BLaER1 treated with 17β-estradiol and CSF1 and Interleukin-3, amounts not matched to agents 10 nM and 100 nM (cell line): ENCODE measurements around the gene CERS6.

Source experiments
- H3K27ac ChIP-seq, 11 experiments: shearing (Covaris generic); formaldehyde crosslinking; 2 replicates each; pipeline ENCODE4 v1.8.1; 2022
- H3K27me3 ChIP-seq, 11 experiments: shearing (Covaris generic); formaldehyde crosslinking; 2 replicates each; pipeline ENCODE4 v1.8.1; 2022
- H3K36me3 ChIP-seq, 11 experiments: shearing (Covaris generic); formaldehyde crosslinking; 2 replicates each; pipeline ENCODE4 v1.8.1; 2022
- H3K4me1 ChIP-seq, 10 experiments: shearing (Covaris generic); formaldehyde crosslinking; 2 replicates each; pipeline ENCODE4 v1.8.1; 2022
- H3K4me2 ChIP-seq, 11 experiments: shearing (Covaris generic); formaldehyde crosslinking; 2 replicates each; pipeline ENCODE4 v1.8.1; 2022
- H3K4me3 ChIP-seq, 10 experiments: shearing (Covaris generic); formaldehyde crosslinking; 2 replicates each; pipeline ENCODE4 v1.8.1; 2022
- H3K9ac ChIP-seq, 11 experiments: shearing (Covaris generic); formaldehyde crosslinking; 2 replicates each; pipeline ENCODE4 v1.8.1; 2022
- H3K9me3 ChIP-seq, 11 experiments: shearing (Covaris generic); formaldehyde crosslinking; replicated peaks in 1 of 11; 2 replicates each; pipeline ENCODE4 v1.8.1; 2022
- H4K20me1 ChIP-seq, 11 experiments: shearing (Covaris generic); formaldehyde crosslinking; 2 replicates each; pipeline ENCODE4 v1.8.1; 2022
- Cebpa-rat ChIP-seq, 11 experiments: shearing (Covaris generic); IDR thresholded peaks; 2 replicates each; pipeline ENCODE4 v1.8.1; 2022

Gene CERS6

DNA sequence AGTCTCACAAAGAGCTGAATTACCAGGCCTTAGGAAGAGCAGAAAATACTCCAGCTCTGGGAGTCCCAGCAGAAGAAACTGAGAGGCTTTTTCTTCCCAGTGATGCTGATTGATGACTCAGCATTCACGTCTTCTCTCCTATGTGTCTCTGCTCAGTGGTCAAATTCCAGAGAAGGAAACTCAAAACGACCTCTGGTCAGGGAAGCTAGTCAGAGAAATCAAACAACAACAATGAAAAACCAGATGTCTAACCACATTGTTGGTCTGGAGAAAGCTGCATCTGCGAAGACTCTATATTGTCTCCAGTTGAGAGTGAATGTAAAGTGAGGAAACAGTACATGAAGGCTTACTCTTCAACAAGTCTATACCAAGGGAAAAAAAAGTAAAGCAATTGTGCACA, 28.6 kb upstream of the CERS6 start:
- H3K4me2 ChIP-seq = peak overlapping the region in 1 of 11 experiments; percentile 21; a peak in 1 of 22 replicates
- no peaks in the 10 kb centered on the region for H4K20me1 ChIP-seq
- peaks cover 0 to 37% (median 10%) of the 10 kb centered on the region in 10 experiments; a peak in 14 of 20 replicates for H3K4me1 ChIP-seq
- H3K27me3 ChIP-seq = no peaks in the 10 kb centered on the region
- no peak overlapping the region for H3K4me3 ChIP-seq
- no peak for TF ChIP-seq Cebpa-rat (IDR thresholded peaks at IDR 0.05)
- no peak overlapping the region for H3K27ac ChIP-seq
- peaks cover 0 to 12% (median 0%) of the 10 kb centered on the region in 11 experiments; a peak in 4 of 22 replicates for H3K9me3 ChIP-seq
- H3K9ac ChIP-seq = no peak overlapping the region
- no peaks in the 10 kb centered on the region for H3K36me3 ChIP-seq

DNA sequence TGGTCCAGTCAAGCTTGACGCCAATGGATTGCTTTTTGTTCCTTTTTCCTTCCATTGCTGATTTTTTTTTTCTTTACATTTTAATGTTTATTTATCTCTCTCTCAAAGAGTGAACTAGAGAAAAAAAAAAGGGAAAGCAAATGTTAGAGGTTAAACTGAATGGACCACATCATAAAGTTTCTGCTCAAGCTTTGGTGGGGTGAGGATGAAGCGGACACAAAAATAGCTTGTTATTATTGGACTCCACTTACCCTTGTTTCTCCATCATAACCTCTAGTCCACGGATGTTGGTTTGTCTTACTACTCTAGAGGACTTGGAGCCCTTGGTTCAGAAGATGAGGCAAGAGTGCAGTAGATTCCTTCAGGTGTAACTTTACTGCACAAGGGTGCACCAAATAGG, 27.6 kb upstream of the CERS6 start:
- Histone ChIP-seq H3K4me2 (no peak overlapping the region), H3K27ac (no peak overlapping the region), H3K4me3 (no peak overlapping the region), H3K4me1 (peaks cover 0 to 36% (median 10%) of the 10 kb centered on the region in 10 experiments; a peak in 14 of 20 replicates), H3K27me3 (no peaks in the 10 kb centered on the region), H3K9ac (no peak overlapping the region), H3K36me3 (no peaks in the 10 kb centered on the region), H3K9me3 (peaks cover 0 to 8% (median 0%) of the 10 kb centered on the region in 11 experiments; a peak in 4 of 22 replicates), H4K20me1 (no peaks in the 10 kb centered on the region)
- no peak for TF ChIP-seq Cebpa-rat (IDR thresholded peaks at IDR 0.05)

DNA sequence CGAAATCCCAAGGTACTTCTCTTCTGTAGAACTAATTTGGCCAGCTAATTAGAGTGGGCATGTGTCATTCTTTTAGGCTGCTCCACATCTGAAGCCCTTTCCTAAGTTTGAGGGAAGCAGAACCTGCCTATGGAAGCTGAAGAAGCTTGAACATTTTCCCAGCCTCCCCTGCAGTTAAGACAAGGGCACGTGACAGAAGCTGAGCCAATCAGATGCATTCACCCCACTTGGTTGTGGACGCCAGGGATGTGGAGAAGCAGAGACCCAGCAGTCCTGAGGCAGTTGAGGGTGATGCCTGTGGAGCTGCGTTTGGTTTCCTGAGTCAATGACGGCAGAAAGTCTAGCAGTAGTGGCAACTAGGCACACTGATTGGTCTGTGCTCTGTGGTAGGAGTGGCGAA, 26.1 kb upstream of the CERS6 start:
- H3K36me3 ChIP-seq = no peaks in the 10 kb centered on the region
- H3K27me3 ChIP-seq = no peaks in the 10 kb centered on the region
- H4K20me1 ChIP-seq = no peaks in the 10 kb centered on the region
- no peak overlapping the region for H3K9ac ChIP-seq
- no peak for TF ChIP-seq Cebpa-rat (IDR thresholded peaks at IDR 0.05)
- H3K27ac ChIP-seq = no peak overlapping the region
- no peaks in the 10 kb centered on the region for H3K9me3 ChIP-seq
- no peak overlapping the region for H3K4me2 ChIP-seq
- no peak overlapping the region for H3K4me3 ChIP-seq
- H3K4me1 ChIP-seq = peaks cover 0 to 24% (median 3%) of the 10 kb centered on the region in 10 experiments; a peak in 13 of 20 replicates

DNA sequence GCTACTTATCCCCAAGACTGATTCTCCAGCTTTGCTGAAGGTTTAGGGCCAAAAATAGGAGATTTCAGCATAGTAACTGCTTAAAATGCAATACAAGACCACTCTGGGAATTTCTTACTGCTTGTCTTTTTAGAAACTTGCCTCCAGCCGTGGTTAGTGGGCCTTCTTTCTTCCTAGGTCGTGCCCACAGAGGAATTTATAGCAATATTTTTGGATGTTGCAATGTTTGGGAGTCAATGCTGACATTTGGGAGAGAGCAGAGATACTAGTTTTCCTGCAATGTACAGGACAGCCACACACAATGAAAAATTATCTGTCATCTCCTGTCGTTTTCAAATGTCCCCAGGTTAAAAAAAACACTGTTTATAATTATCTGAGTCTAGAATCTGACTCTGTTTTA, 25.6 kb upstream of the CERS6 start:
- no peak overlapping the region for H3K9ac ChIP-seq
- no peaks in the 10 kb centered on the region for H3K36me3 ChIP-seq
- peaks cover 0 to 20% (median 0%) of the 10 kb centered on the region in 10 experiments; a peak in 7 of 20 replicates for H3K4me1 ChIP-seq
- no peaks in the 10 kb centered on the region for H3K9me3 ChIP-seq
- no peak for TF ChIP-seq Cebpa-rat (IDR thresholded peaks at IDR 0.05)
- H3K4me2 ChIP-seq = no peak overlapping the region
- no peak overlapping the region for H3K4me3 ChIP-seq
- no peak overlapping the region for H3K27ac ChIP-seq
- H3K27me3 ChIP-seq = no peaks in the 10 kb centered on the region
- H4K20me1 ChIP-seq = no peaks in the 10 kb centered on the region

DNA sequence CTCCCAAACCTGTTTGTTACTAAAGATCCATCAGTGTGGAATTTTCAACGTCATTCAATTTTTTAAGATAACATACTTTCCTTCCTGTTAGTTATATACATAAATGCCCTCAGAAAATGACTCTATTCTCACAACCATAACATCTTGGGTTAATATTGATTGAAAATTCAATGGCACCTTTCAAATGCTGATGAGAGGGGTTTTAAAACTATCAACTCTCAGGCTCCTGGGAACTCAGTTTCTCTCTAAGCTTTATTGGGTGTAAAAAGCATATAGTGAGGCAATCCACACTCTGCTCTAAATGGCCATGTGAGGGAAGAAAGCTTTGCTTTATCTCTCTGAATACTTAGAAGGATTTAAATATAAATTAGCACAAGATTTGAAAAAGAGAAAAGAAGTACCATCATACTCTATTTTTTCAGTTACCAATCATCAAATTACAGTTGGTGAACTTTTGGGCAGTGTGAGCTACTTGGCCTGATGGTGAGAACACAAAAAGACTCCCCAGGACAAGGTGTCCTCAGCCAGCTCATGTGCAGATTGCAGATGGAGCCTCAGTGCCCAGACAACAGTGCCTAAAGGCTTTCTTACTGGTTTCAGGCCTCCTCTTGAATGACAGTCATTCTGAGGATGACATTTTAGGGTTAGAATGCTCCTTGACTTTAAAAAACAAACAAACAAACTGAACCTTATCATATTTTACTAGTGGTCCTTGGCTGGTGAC, 24.6 kb upstream of the CERS6 start:
- H3K4me2 ChIP-seq = no peak overlapping the region
- no peak overlapping the region for H3K9ac ChIP-seq
- H3K27ac ChIP-seq = no peak overlapping the region
- H4K20me1 ChIP-seq = no peaks in the 10 kb centered on the region
- peaks cover 0 to 11% (median 0%) of the 10 kb centered on the region in 10 experiments; a peak in 6 of 20 replicates for H3K4me1 ChIP-seq
- H3K27me3 ChIP-seq = no peaks in the 10 kb centered on the region
- H3K36me3 ChIP-seq = no peaks in the 10 kb centered on the region
- no peak overlapping the region for H3K4me3 ChIP-seq
- no peak for TF ChIP-seq Cebpa-rat (IDR thresholded peaks at IDR 0.05)
- no peaks in the 10 kb centered on the region for H3K9me3 ChIP-seq

GRCh38 chr2:168432100-168432499, 24.0 kb upstream of the CERS6 start:
- Histone ChIP-seq H3K4me1 (peaks cover 0 to 6% (median 0%) of the 10 kb centered on the region in 10 experiments; a peak in 6 of 20 replicates), H3K27ac (no peak overlapping the region), H3K9ac (no peak overlapping the region), H3K4me2 (no peak overlapping the region), H3K36me3 (no peaks in the 10 kb centered on the region), H4K20me1 (no peaks in the 10 kb centered on the region), H3K4me3 (no peak overlapping the region), H3K27me3 (no peaks in the 10 kb centered on the region), H3K9me3 (no peaks in the 10 kb centered on the region)
- no peak for TF ChIP-seq Cebpa-rat (IDR thresholded peaks at IDR 0.05)

DNA sequence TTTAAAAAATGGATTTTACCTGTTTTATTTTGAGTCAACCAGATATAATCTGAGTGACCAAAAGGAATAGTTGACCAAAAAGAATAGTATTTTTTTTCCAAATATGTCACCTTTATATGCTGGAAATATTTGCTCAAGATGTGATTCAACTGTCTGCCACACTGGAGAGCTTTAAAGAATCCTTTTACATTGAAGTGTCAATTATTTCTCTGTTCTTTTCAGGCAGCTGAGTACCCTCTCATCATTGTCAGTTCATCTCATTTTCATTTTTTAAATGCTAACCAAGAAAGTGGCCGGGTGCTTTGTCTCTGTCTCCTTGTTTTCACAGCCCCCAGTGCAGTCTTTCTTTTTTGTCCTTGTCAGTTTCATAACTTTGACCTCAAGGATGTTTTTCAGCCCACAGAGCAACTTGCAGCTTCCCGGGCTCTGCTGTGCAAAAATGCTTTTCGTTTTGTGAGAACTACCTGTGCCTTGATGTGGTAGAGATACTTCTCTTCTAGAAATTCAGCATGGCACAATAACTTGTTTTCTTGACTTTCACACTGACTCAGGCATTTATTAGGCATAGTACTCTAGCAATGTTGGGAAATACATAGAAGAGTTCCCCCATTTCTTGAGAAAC, 23.4 kb upstream of the CERS6 start:
- no peak overlapping the region for H3K9ac ChIP-seq
- no peak overlapping the region for H3K4me3 ChIP-seq
- no peaks in the 10 kb centered on the region for H3K9me3 ChIP-seq
- no peaks in the 10 kb centered on the region for H3K4me1 ChIP-seq
- TF ChIP-seq Cebpa-rat (IDR thresholded peaks at IDR 0.05) = no peak
- H3K4me2 ChIP-seq = no peak overlapping the region
- H3K27me3 ChIP-seq = no peaks in the 10 kb centered on the region
- no peaks in the 10 kb centered on the region for H3K36me3 ChIP-seq
- no peak overlapping the region for H3K27ac ChIP-seq
- H4K20me1 ChIP-seq = no peaks in the 10 kb centered on the region

DNA sequence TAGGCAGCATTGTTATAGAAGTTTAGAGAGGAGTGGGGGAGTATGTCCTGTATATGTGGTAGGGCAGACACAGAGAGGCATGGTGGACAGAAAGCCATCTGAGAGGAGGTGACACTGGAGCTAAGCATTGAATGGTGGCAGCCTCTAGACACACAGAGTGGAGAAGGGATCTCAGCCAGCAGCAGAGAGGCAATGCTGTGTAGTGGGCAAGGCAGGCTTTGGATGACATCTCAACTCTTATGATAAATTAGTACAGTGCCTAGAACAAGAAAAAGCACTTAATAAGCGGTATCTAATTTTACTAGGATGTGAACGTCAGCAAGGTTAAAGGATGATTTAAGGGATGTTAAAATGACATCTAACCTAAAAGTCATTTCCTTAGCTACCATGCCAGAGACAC, 22.5 kb upstream of the CERS6 start:
- H3K27me3 ChIP-seq = no peaks in the 10 kb centered on the region
- no peaks in the 10 kb centered on the region for H3K4me1 ChIP-seq
- no peaks in the 10 kb centered on the region for H3K36me3 ChIP-seq
- H4K20me1 ChIP-seq = no peaks in the 10 kb centered on the region
- no peak overlapping the region for H3K27ac ChIP-seq
- no peak overlapping the region for H3K9ac ChIP-seq
- no peak overlapping the region for H3K4me2 ChIP-seq
- H3K4me3 ChIP-seq = no peak overlapping the region
- H3K9me3 ChIP-seq = no peaks in the 10 kb centered on the region
- TF ChIP-seq Cebpa-rat (IDR thresholded peaks at IDR 0.05) = no peak

DNA sequence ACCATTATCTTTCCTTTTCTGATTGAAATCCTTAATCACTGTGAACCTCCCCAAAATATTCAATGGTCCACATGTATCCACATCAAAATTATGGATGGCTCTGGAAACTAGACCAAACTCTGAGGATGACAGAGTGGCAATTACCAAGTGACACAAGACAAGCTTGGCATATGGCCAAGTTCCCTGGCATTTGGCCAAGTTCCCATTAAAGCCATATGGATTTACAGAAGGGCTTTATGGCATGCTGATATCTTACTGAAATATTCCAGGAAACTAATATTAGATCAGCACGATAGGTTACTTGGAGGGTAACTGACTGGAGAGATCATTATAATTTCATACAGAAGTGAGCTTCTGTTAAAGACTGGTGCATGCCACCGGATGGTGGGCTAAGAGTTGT, 21.9 kb upstream of the CERS6 start:
- Histone ChIP-seq H3K9me3 (no peaks in the 10 kb centered on the region), H3K36me3 (no peaks in the 10 kb centered on the region), H3K9ac (no peak overlapping the region), H3K27ac (no peak overlapping the region), H4K20me1 (no peaks in the 10 kb centered on the region), H3K4me3 (no peak overlapping the region), H3K27me3 (no peaks in the 10 kb centered on the region), H3K4me1 (no peaks in the 10 kb centered on the region), H3K4me2 (no peak overlapping the region)
- no peak for TF ChIP-seq Cebpa-rat (IDR thresholded peaks at IDR 0.05)

DNA sequence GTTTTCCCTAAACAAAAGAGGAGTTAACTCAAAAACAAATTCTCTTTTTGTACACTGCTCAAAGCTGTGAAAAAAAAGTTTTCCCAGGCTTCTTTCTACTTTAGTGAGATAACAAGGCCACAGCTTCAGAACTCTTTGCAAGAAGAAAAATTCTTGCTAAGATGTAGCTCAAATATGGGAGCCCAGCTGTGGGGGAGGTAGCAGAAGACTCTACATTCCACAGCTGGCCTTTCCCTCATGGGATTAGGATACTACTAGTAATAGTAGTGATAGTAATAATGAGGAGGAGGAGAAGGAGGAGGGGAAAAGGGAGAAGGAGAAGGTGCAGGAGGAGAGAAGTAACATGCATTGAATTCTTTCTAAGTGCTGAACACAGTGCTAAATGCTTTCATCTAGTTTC, 19.2 kb upstream of the CERS6 start:
- H3K9ac ChIP-seq = no peak overlapping the region
- no peaks in the 10 kb centered on the region for H3K36me3 ChIP-seq
- H3K4me2 ChIP-seq = no peak overlapping the region
- no peaks in the 10 kb centered on the region for H4K20me1 ChIP-seq
- peaks cover 0 to 7% (median 4%) of the 10 kb centered on the region in 10 experiments; a peak in 4 of 20 replicates for H3K4me1 ChIP-seq
- no peak overlapping the region for H3K4me3 ChIP-seq
- no peak overlapping the region for H3K27ac ChIP-seq
- no peaks in the 10 kb centered on the region for H3K27me3 ChIP-seq
- H3K9me3 ChIP-seq = no peaks in the 10 kb centered on the region
- no peak for TF ChIP-seq Cebpa-rat (IDR thresholded peaks at IDR 0.05)
